CD14-positive monocyte (primary cell): ENCODE measurements around the gene IVNS1ABP. TPM values are rescaled to one million over a fixed set of nuclear protein-coding genes. Genes with fewer than 3 reads are reported as not detected.

ENCODE experiments used
- DNase-seq, 3 donors: peaks; one replicate each; pipeline ENCODE4 v3.0.0-alpha.2; 2011 to 2022
- H2AFZ ChIP-seq: 2 replicates; pipeline ENCODE4 v1.6.0; 2012; ENCODE audit warnings: mild to moderate bottlenecking, low read depth, low read length, inconsistent platforms; ENCODE audit not compliant: insufficient read depth, poor library complexity, severe bottlenecking
- H3K27ac ChIP-seq, 2 donors: 1 replicate in 1 of 2; 2 replicates in 1 of 2; pipeline ENCODE4 v1.5.1; 2012 to 2013; ENCODE audit warnings: low read length in 2 of 2, control low read depth in 1 of 2, inconsistent platforms in 1 of 2, low read depth in 1 of 2, mild to moderate bottlenecking in 1 of 2
- H3K27me3 ChIP-seq, 2 donors: one replicate each; pipeline versions ENCODE4 v1.6.0 to v1.6.1; 2011 to 2013; ENCODE audit warnings: low read length in 2 of 2; ENCODE audit not compliant: control insufficient read depth in 2 of 2, insufficient read depth in 2 of 2
- H3K36me3 ChIP-seq, 2 donors: replicated peaks in 1 of 2; 1 replicate in 1 of 2; 2 replicates in 1 of 2; pipeline versions ENCODE4 v1.5.1 to v1.6.1; 2012 to 2013; ENCODE audit warnings: low read length in 2 of 2, control low read depth in 1 of 2, inconsistent platforms in 1 of 2, mild to moderate bottlenecking in 1 of 2; ENCODE audit not compliant: insufficient read depth in 2 of 2, control insufficient read depth in 1 of 2
- H3K4me1 ChIP-seq, 2 donors: 1 replicate in 1 of 2; 2 replicates in 1 of 2; pipeline versions ENCODE4 v1.5.1 to v1.6.1; 2012 to 2013; ENCODE audit warnings: low read length in 2 of 2, control low read depth in 1 of 2, inconsistent platforms in 1 of 2, mild to moderate bottlenecking in 1 of 2, moderate library complexity in 1 of 2; ENCODE audit not compliant: insufficient read depth in 2 of 2, control insufficient read depth in 1 of 2
- H3K4me2 ChIP-seq: replicated peaks from 2 replicates; pipeline ENCODE3; 2012; ENCODE audit warnings: low read length, moderate library complexity, mild to moderate bottlenecking; ENCODE audit not compliant: poor library complexity, severe bottlenecking; ENCODE audit errors: extremely low read depth
- H3K4me3 ChIP-seq, 3 experiments: fragments of 200-600 bp in 1 of 3; sonication (generic) in 1 of 3; replicated peaks in 1 of 3; 1 replicate in 2 of 3; 2 replicates in 1 of 3; pipeline ENCODE4 v1.5.1; 2011 to 2013; ENCODE audit warnings: low read length in 3 of 3, mild to moderate bottlenecking in 3 of 3, control low read depth in 2 of 3, low read depth in 2 of 3, inconsistent platforms in 1 of 3, moderate library complexity in 1 of 3
- H3K79me2 ChIP-seq: 2 replicates; pipeline ENCODE4 v1.6.0; 2012; ENCODE audit warnings: mild to moderate bottlenecking, control low read depth, inconsistent platforms, low read length, moderate library complexity; ENCODE audit not compliant: insufficient read depth
- H3K9ac ChIP-seq: 2 replicates; pipeline ENCODE4 v1.6.0; 2017; ENCODE audit warnings: low read length, mild to moderate bottlenecking; ENCODE audit not compliant: insufficient read depth, poor library complexity, severe bottlenecking
- H3K9me3 ChIP-seq, 2 donors: replicated peaks in 1 of 2; 1 replicate in 1 of 2; 2 replicates in 1 of 2; pipeline versions ENCODE4 v1.5.1 to v1.6.1; 2012 to 2013; ENCODE audit warnings: low read length in 2 of 2, control low read depth in 1 of 2; ENCODE audit not compliant: control insufficient read depth in 1 of 2, insufficient read depth in 1 of 2
- H4K20me1 ChIP-seq: 2 replicates; pipeline ENCODE4 v1.6.0; 2012; ENCODE audit warnings: mild to moderate bottlenecking, low read length, control low read depth, moderate library complexity; ENCODE audit not compliant: insufficient read depth
- H3K27ac Mint-ChIP-seq, 7 donors: one replicate each; pipeline ENCODE4 v1.8.0; 2020; ENCODE audit warnings: mild to moderate bottlenecking in 7 of 7, mixed read lengths in 7 of 7, moderate library complexity in 6 of 7, inconsistent platforms in 2 of 7
- H3K27me3 Mint-ChIP-seq, 3 donors: one replicate each; pipeline ENCODE4 v1.8.0; 2021 to 2022; ENCODE audit warnings: low read depth in 3 of 3, mild to moderate bottlenecking in 3 of 3, mixed read lengths in 3 of 3, moderate library complexity in 3 of 3, inconsistent platforms in 1 of 3
- H3K36me3 Mint-ChIP-seq, 2 donors: one replicate each; pipeline ENCODE4 v1.8.0; 2020; ENCODE audit warnings: mixed read lengths in 2 of 2, inconsistent platforms in 1 of 2, mild to moderate bottlenecking in 1 of 2
- H3K4me1 Mint-ChIP-seq: one replicate; pipeline ENCODE4 v1.8.0; 2020; ENCODE audit warnings: mild to moderate bottlenecking, mixed read lengths
- H3K4me3 Mint-ChIP-seq, 2 donors: one replicate each; pipeline ENCODE4 v1.8.0; 2020; ENCODE audit warnings: mild to moderate bottlenecking in 2 of 2, mixed read lengths in 2 of 2, moderate library complexity in 1 of 2
- H3K9me3 Mint-ChIP-seq, 7 donors: one replicate each; pipeline ENCODE4 v1.8.0; 2020 to 2022; ENCODE audit warnings: mixed read lengths in 7 of 7, mild to moderate bottlenecking in 6 of 7, moderate library complexity in 6 of 7, inconsistent platforms in 2 of 7
- CTCF ChIP-seq: fragments of 200-600 bp; IDR thresholded peaks from one replicate; pipeline ENCODE4 v1.8.0; 2022; ENCODE audit warnings: antibody characterized with exemption, mild to moderate bottlenecking
- WGBS: methylation state at CpG from one replicate; pipeline ENCODE4 v1.1.5; 2013; ENCODE audit warnings: missing lambda C conversion rate; ENCODE audit not compliant: insufficient coverage; 5-methylcytosine and 5-hydroxymethylcytosine counted together
- intact Hi-C, 2 donors: fragments of 100-400 bp; cut with micrococcal nuclease; formaldehyde crosslinking; loops; one replicate each; pipeline versions ENCODE4 v1.15.0 to v1.15.1; 2023
- polyA plus RNA-seq, 3 donors: library from polyadenylated mRNA; depleted of rRNA in 1 of 3; unstranded in 2 of 3; stranded (reverse) in 1 of 3; fragments of 300-500 nt in 2 of 3; fragments of >200 nt in 1 of 3; fragmentation: Illumina TruSeq in 2 of 3; gene quantifications; 1 replicate in 2 of 3; 2 replicates in 1 of 3; pipeline ENCODE4 v1.2.3, GENCODE V29; 2012 to 2021

Gene IVNS1ABP
- polyA plus RNA-seq, 3 donors, result 50.9 to 97.7 (median 69.2) TPM

GRCh38 chr1:185268352-185268751 is 48.7 kb downstream of the IVNS1ABP start:
- Histone ChIP-seq H2AFZ (no peak overlapping the region), H3K4me3 (no peak overlapping the region), H4K20me1 (no peaks in the 10 kb centered on the region), H3K9ac (no peak overlapping the region), H3K27me3 (no peaks in the 10 kb centered on the region), H3K9me3 (no peaks in the 10 kb centered on the region), H3K79me2 (no peaks in the 10 kb centered on the region), H3K4me1 (no peaks in the 10 kb centered on the region), H3K36me3 (no peaks in the 10 kb centered on the region), H3K4me2 (no peak overlapping the region), H3K27ac (no peak overlapping the region)
- Mint-ChIP-seq H3K4me1 (no peaks in the 10 kb centered on the region), H3K36me3 (no peaks in the 10 kb centered on the region), H3K27ac (no peak overlapping the region), H3K9me3 (peaks cover 0 to 6% (median 1%) of the 10 kb centered on the region in 7 donors), H3K27me3 (no peaks in the 10 kb centered on the region), H3K4me3 (no peak overlapping the region)
- WGBS, result no CpG with 5 or more reads among the region's 2 CpGs
- intact Hi-C loops, result no loop called here
- no peak for TF ChIP-seq CTCF
- no peak for DNase-seq

- Mint-ChIP-seq H3K4me1 (no peaks in the 10 kb centered on the region), H3K36me3 (no peaks in the 10 kb centered on the region), H3K27ac (no peak overlapping the region), H3K27me3 (no peaks in the 10 kb centered on the region), H3K9me3 (peaks cover 0 to 6% (median 1%) of the 10 kb centered on the region in 7 donors), H3K4me3 (no peak overlapping the region)
- Histone ChIP-seq H3K79me2 (no peaks in the 10 kb centered on the region), H3K27ac (no peak overlapping the region), H3K9me3 (no peaks in the 10 kb centered on the region), H2AFZ (no peak overlapping the region), H3K4me1 (no peaks in the 10 kb centered on the region), H3K27me3 (no peaks in the 10 kb centered on the region), H4K20me1 (no peaks in the 10 kb centered on the region), H3K4me2 (no peak overlapping the region), H3K9ac (no peak overlapping the region), H3K36me3 (no peaks in the 10 kb centered on the region), H3K4me3 (no peak overlapping the region)
- DNase-seq, result no peak
- no peak for TF ChIP-seq CTCF
- intact Hi-C loops, result no loop called here
Observed at GRCh38 chr1:185267701-185268100, 49.3 kb downstream of the IVNS1ABP start.
